IPS-18c (cell line): ENCODE results near the gene ANXA1.

Experiments
- H3K4me3 ChIP-seq: 2 replicates; pipeline ENCODE4 v1.7.0; 2013; ENCODE audit warnings: low read depth, mild to moderate bottlenecking, low read length, moderate library complexity; ENCODE audit not compliant: insufficient read depth
- H3K9me3 ChIP-seq: one replicate; pipeline ENCODE4 v1.6.1; 2013; ENCODE audit warnings: mild to moderate bottlenecking, low read length, moderate library complexity; ENCODE audit not compliant: control insufficient read depth, insufficient read depth

Gene ANXA1

GRCh38 chr9:73156865-73157187, 5.2 kb downstream of the ANXA1 start:
- no peak overlapping the region for H3K4me3 ChIP-seq
- H3K9me3 ChIP-seq: no peaks in the 10 kb centered on the region

GRCh38 chr9:73157811-73158210, 6.1 kb downstream of the ANXA1 start:
- H3K4me3 ChIP-seq: no peak overlapping the region
- H3K9me3 ChIP-seq: no peaks in the 10 kb centered on the region

- H3K4me3 ChIP-seq: no peak overlapping the region
- H3K9me3 ChIP-seq: no peaks in the 10 kb centered on the region
Observed at GRCh38 chr9:73158723-73159122, 7.1 kb downstream of the ANXA1 start.

- no peak overlapping the region for H3K4me3 ChIP-seq
- no peaks in the 10 kb centered on the region for H3K9me3 ChIP-seq
Observed at GRCh38 chr9:73160868-73161267, 9.2 kb downstream of the ANXA1 start.

GRCh38 chr9:73162987-73163768, 11.5 kb downstream of the ANXA1 start:
- Histone ChIP-seq H3K9me3 (no peaks in the 10 kb centered on the region), H3K4me3 (no peak overlapping the region)

GRCh38 chr9:73165911-73166310, 14.2 kb downstream of the ANXA1 start:
- Histone ChIP-seq H3K9me3 (no peaks in the 10 kb centered on the region), H3K4me3 (no peak overlapping the region)

GRCh38 chr9:73166468-73166867, 14.8 kb downstream of the ANXA1 start:
- Histone ChIP-seq H3K4me3 (no peak overlapping the region), H3K9me3 (no peaks in the 10 kb centered on the region)

GRCh38 chr9:73167614-73168013, 15.9 kb downstream of the ANXA1 start:
- Histone ChIP-seq H3K4me3 (no peak overlapping the region), H3K9me3 (no peaks in the 10 kb centered on the region)

GRCh38 chr9:73168298-73168934, 16.8 kb downstream of the ANXA1 start:
- Histone ChIP-seq H3K4me3 (no peak overlapping the region), H3K9me3 (no peaks in the 10 kb centered on the region)

GRCh38 chr9:73170185-73170957, 18.7 kb downstream of the ANXA1 start:
- no peaks in the 10 kb centered on the region for H3K9me3 ChIP-seq
- H3K4me3 ChIP-seq: no peak overlapping the region

- H3K9me3 ChIP-seq: no peaks in the 10 kb centered on the region
- H3K4me3 ChIP-seq: no peak overlapping the region
Observed at GRCh38 chr9:73172901-73173215, 21.2 kb downstream of the ANXA1 start.

- Histone ChIP-seq H3K9me3 (no peaks in the 10 kb centered on the region), H3K4me3 (no peak overlapping the region)
Observed at GRCh38 chr9:73173557-73174329, 22.1 kb downstream of the ANXA1 start.

GRCh38 chr9:73174330-73174980, 22.8 kb downstream of the ANXA1 start:
- no peak overlapping the region for H3K4me3 ChIP-seq
- H3K9me3 ChIP-seq: no peaks in the 10 kb centered on the region

GRCh38 chr9:73176450-73176875, 24.8 kb downstream of the ANXA1 start:
- H3K4me3 ChIP-seq: no peak overlapping the region
- H3K9me3 ChIP-seq: no peaks in the 10 kb centered on the region

GRCh38 chr9:73178044-73178443, 26.4 kb downstream of the ANXA1 start:
- Histone ChIP-seq H3K4me3 (no peak overlapping the region), H3K9me3 (no peaks in the 10 kb centered on the region)

GRCh38 chr9:73179589-73179988, 27.9 kb downstream of the ANXA1 start:
- no peaks in the 10 kb centered on the region for H3K9me3 ChIP-seq
- no peak overlapping the region for H3K4me3 ChIP-seq

GRCh38 chr9:73180403-73180802, 28.7 kb downstream of the ANXA1 start:
- Histone ChIP-seq H3K9me3 (no peaks in the 10 kb centered on the region), H3K4me3 (no peak overlapping the region)
